ENCODE measurements around the gene ARHGEF7.
A peak's percentile ranks its signal among the peaks of the same experiment; 100 is the strongest.

ARHGEF7 gene

DNA sequence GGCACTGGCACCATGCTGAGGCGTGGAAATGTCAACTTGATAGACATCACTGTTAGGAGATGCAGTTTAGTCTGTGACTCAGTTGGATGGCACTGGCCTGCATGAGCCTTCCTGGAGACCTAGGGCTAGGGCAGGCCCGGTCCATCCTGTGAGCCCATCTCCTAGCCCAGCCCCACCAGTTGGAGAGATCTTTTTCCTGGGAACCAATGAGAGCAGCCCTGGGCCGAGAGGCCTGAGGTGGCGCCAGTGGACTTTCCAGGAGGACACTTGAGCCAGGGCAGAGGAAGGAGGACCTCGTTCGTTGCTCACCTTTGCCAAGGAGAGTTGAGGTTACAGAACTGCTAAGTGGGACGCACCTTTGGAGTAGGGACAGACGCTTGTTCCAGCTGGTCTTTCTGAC lies 104.8 kb downstream of the ARHGEF7 start:
- no peak for TF ChIP-seq JUND (IDR thresholded peaks at IDR 0.05; ENCODE audit: low read depth)
- in situ Hi-C loops (cut with HindIII; ENCODE audit: low pct_unique_long_range_greater_than_20kb, low sequenced_read_pairs): no loop called here
- no peak for DNase-seq (ENCODE audit: low read depth in 1 of 2, low spot score in 1 of 2)

DNA sequence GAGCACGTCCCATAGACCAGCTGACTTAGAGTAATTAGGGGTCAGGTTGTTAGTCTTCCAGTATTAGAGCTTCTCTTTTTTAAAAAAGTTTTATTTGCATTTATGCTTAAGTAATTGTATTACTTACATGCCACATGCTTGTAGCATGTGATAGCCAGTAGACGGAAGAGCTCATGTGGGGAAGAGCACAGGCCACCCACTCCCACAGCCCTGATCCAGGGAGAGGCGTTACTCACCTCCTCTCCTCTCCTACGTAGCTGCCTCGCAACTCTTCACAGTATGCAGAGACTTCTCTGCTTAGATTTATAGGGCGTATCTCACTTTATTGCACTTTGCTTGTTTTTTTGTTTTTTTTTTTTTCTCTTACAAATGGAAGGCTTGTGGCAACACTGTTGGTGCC lies 110.1 kb downstream of the ARHGEF7 start:
- in situ Hi-C loops (cut with HindIII; ENCODE audit: low pct_unique_long_range_greater_than_20kb, low sequenced_read_pairs): no loop called here
- no peak for TF ChIP-seq JUND (IDR thresholded peaks at IDR 0.05; ENCODE audit: low read depth)
- DNase-seq (ENCODE audit: low read depth in 1 of 2, low spot score in 1 of 2): no peak

DNA sequence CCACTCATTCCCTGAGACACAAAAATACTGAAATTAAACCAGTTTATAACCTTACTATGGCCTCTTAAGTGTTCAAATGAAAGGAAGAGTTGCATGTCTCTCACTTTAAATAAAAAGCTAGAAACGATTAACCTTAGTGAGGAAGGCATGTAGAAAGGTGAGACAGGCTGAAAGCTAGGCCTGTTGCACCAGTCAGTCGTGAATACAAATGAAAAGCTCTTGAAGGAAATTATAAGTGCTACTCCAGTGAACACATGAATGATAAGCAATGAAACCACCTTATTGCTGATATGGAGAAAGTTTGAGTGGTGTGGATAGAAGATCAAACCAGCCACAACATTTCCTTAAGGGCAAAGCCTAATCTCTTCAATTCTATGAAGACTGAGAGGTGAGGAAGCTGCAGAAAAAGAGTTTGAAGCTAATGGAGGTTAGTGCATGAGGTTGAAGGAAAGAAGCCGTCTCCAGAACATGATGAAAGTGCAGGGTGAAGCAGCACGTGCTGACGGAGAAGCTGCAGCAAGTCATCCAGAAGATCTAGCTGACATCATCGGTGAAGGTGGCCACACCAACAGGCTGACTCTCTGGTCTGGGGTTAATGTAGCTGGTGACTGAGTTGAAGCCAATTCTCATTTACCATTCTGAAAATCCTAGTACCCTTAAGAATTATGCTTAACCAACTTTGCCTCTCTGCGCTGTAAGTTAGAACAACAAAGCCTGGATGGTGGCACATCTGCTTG lies 110.9 kb downstream of the ARHGEF7 start:
- in situ Hi-C loops (cut with HindIII; ENCODE audit: low pct_unique_long_range_greater_than_20kb, low sequenced_read_pairs): no loop called here
- TF ChIP-seq JUND (IDR thresholded peaks at IDR 0.05; ENCODE audit: low read depth): no peak
- no peak for DNase-seq (ENCODE audit: low read depth in 1 of 2, low spot score in 1 of 2)

GRCh38 chr13:111227405-111227804 lies 112.3 kb downstream of the ARHGEF7 start:
- TF ChIP-seq JUND (IDR thresholded peaks at IDR 0.05; ENCODE audit: low read depth): no peak
- DNase-seq (ENCODE audit: low read depth in 1 of 2, low spot score in 1 of 2): no peak
- in situ Hi-C loops (cut with HindIII; ENCODE audit: low pct_unique_long_range_greater_than_20kb, low sequenced_read_pairs): no loop called here

DNA sequence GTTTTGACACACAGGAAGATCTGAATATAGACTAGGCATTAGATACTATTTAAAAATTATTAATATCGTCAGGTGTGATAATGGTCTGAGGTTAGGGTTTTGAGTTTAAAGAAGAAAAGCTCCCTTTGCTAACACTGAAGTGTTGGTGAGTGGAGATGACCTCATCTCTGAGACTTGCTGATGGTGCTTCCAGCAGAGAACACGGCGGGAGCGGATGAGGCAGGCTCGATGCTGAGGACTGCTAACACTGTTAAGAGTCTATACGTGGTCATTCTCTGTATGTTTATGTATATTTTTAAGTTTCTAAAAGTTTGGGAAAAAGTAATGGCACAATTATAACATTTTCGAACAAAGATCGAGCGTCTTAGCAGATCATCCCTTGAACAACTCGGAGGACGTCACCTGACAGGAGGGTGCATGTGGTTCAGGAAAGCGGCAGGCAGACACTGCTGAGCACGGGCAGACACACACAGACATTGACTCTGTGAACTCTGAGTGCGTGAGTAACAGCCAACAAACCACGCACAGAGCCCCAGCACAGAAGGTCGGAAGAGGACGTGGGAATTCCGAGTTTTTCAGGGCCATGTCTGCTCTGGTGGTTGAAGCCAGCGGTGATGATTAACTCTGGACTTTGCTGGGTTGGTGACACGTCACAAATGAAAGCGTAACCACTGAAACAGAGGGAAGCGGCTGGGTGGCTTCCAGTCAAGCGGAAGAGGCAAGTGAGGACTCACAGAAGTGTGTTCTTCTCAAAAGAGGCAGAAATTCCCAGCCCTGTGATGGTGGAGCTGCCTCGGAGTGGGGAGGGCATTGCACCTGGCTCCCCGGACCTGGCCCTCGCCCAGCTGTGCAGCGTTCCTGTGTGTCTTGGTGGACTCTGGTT lies 113.4 kb downstream of the ARHGEF7 start:
- TF ChIP-seq JUND (IDR thresholded peaks at IDR 0.05; ENCODE audit: low read depth): no peak
- DNase-seq (ENCODE audit: low read depth in 1 of 2, low spot score in 1 of 2): no peak
- in situ Hi-C loops (cut with HindIII; ENCODE audit: low pct_unique_long_range_greater_than_20kb, low sequenced_read_pairs): no loop called here

DNA sequence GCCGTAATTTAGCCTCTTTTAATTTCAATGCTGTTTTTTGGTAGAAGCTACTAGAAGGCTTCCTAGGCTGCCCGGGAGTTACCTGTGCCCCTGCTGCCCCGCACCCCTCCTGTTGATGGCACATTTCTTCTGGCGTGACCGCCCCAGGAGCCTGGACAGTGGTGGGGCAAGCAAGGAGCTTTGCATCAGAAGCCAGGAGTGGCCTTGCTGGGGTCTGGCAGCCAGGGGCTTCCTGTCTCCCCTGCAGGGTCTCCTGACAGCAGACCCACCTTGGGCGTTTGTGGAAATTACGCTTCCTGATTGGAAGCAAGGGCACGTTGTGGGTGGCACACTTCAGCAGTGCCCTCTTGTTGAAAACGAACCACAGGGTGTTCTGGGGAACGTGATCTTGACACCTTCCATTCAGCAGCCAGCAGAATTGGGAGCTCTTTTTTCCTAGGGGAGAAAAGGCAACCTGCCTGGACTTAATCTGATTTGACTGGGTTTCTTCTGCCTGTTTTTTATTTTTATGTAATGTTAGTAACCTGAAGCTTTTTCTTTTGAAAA lies 115.3 kb downstream of the ARHGEF7 start:
- in situ Hi-C loops (cut with HindIII; ENCODE audit: low pct_unique_long_range_greater_than_20kb, low sequenced_read_pairs): no loop called here
- DNase-seq (ENCODE audit: low read depth in 1 of 2, low spot score in 1 of 2): no peak
- TF ChIP-seq JUND (IDR thresholded peaks at IDR 0.05; ENCODE audit: low read depth): no peak

DNA sequence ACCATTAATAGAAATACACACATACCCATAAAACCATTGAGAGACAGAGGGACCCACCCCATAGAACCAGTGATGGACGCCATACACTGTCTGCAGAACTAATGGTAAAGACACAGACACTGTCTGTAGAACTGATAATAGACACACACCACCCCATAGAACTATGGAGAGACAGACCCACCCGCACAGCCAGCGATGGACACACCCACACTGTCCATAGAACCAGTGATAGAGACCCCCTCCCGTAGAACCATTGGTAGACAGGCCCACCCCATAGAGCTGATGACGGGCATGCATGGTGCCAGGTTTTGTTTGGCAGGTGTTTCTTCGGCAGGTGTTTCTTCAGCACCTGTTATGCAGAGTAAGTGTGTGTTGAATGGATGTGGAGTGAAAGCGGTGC lies 117.1 kb downstream of the ARHGEF7 start:
- no peak for DNase-seq (ENCODE audit: low read depth in 1 of 2, low spot score in 1 of 2)
- in situ Hi-C loops (cut with HindIII; ENCODE audit: low pct_unique_long_range_greater_than_20kb, low sequenced_read_pairs): no loop called here
- TF ChIP-seq JUND (IDR thresholded peaks at IDR 0.05; ENCODE audit: low read depth): no peak

DNA sequence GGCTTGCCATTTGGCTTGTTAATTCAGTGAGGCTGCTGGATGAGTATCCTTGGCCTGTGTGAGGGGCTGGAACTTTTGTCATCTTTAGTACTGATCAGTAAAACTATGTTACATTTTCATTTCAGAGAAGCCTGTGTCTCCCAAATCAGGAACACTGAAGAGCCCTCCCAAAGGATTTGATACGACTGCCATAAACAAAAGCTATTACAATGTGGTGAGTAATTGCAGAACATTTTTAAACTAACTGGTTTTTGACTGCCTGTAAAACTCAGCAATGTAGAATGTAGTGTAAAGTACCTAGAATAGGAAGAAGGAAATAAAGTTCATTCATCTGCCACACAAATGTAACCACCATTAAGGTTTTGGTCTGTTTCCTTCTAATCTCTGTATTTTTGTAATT lies 118.0 kb downstream of the ARHGEF7 start:
- in situ Hi-C loops (cut with HindIII; ENCODE audit: low pct_unique_long_range_greater_than_20kb, low sequenced_read_pairs): no loop called here
- TF ChIP-seq JUND (IDR thresholded peaks at IDR 0.05; ENCODE audit: low read depth): no peak
- DNase-seq (ENCODE audit: low read depth in 1 of 2, low spot score in 1 of 2): no peak

GRCh38 chr13:111239764-111240670 lies 124.9 kb downstream of the ARHGEF7 start:
- TF ChIP-seq JUND (IDR thresholded peaks at IDR 0.05; ENCODE audit: low read depth): no peak
- peak in 1 of 2 experiments; percentile 1 for DNase-seq (ENCODE audit: low read depth in 1 of 2, low spot score in 1 of 2)
- in situ Hi-C loops (cut with HindIII; ENCODE audit: low pct_unique_long_range_greater_than_20kb, low sequenced_read_pairs): no loop called here

DNA sequence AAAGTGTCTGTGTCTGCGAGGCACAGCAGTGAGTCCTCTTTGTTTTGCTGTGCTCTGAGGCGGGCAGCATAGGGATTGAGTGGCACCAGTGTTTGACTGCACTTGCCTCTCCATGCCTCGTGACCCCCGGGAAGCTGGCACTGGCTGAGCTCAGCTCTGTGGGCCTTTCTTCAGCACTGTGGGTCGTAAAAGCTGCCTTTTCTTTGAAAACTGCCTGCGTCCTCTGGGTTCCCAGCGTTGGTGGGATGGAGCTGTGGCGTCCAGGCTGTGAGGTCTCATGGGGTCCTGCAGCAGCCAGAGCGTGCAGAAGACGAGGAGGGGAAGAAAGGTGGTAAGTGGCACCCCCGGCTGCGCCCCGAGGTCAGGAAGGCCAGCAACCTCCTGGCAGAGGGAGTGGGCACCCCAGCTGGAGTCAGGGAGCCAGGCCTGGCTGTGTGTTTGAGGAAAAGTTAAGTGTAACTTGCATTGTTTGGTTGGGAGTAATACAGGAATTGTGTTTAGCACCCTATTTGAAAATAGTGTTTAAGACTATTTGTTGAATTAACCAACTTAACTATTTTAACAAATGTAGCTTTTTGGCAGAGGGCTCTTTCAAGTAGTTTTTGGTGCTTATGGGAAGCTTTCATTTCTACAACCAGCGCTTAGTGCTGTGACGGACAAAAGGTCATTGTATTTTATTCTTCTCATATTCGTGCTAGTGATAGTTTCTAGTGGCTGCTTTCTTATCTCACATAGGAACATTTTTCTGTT lies 126.1 kb downstream of the ARHGEF7 start:
- DNase-seq (ENCODE audit: low read depth in 1 of 2, low spot score in 1 of 2): no peak
- in situ Hi-C loops (cut with HindIII; ENCODE audit: low pct_unique_long_range_greater_than_20kb, low sequenced_read_pairs): no loop called here
- no peak for TF ChIP-seq JUND (IDR thresholded peaks at IDR 0.05; ENCODE audit: low read depth)

GRCh38 chr13:111241862-111242261 lies 126.8 kb downstream of the ARHGEF7 start:
- in situ Hi-C loops (cut with HindIII; ENCODE audit: low pct_unique_long_range_greater_than_20kb, low sequenced_read_pairs): no loop called here

More at GRCh38 chr13:111241862-111242261, 126.8 kb downstream of the ARHGEF7 start:
- TF ChIP-seq JUND (IDR thresholded peaks at IDR 0.05; ENCODE audit: low read depth): no peak
- DNase-seq (ENCODE audit: low read depth in 1 of 2, low spot score in 1 of 2): no peak

Data from T47D (cell line).